ENCODE measurements around the gene CDKAL1.
"Not testable (repeated sequence)": the region's sequence is repeated elsewhere in the genome, so short reads cannot be mapped to it uniquely, and the experiment has no call there.

- not testable (repeated sequence) for TF ChIP-seq CTCF (IDR thresholded peaks at IDR 0.05; ENCODE audit: low read length); EZH2phosphoT487 (IDR thresholded peaks at IDR 0.05; ENCODE audit: low read length); EZH2 (optimal IDR thresholded peaks at IDR 0.05; ENCODE audit: low read depth, low read length)
These were observed 389.8 kb downstream of the CDKAL1 start for GRCh38 chr6:20924094-20924493.
